ENCODE results near the gene PPIF. TPM values are rescaled to one million over a fixed set of nuclear protein-coding genes. Genes with fewer than 3 reads are reported as not detected.
"Not testable (repeated sequence)": the region's sequence is repeated elsewhere in the genome, so short reads cannot be mapped to it uniquely, and the experiment has no call there.

The PPIF gene
- total RNA-seq, 1 experiment from 2014 or later, result 133 TPM

DNA sequence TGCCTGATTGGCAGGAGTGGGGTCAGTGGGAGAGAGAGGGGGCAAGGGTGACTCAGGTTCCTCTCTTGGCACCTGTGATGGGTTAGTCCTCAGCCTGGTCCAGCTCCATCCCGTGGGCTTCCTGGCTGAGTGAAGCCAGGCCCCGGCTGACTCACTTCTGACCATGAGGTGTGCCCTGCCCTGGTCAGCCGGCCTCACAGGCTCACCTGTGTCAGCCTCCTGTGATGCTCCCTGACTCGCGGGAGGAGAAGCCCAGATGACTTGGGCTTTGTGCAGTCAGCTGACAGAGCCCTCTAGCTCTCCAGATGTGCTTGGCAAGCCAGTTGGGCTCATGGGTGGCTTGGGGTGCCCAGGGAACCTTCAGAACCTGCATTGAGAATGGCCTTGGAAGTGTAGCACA, 16.0 kb upstream of the PPIF start:
- POLR2A ChIA-PET, result no interaction called here
- H3K4me1 Mint-ChIP-seq (ENCODE audit: low read depth, unreplicated experiment), result no peaks in the 10 kb centered on the region
- H3K9me3 Mint-ChIP-seq (ENCODE audit: unreplicated experiment), result no peaks in the 10 kb centered on the region
- H3K4me3 Mint-ChIP-seq (ENCODE audit: unreplicated experiment), result no peak overlapping the region
- no peaks in the 10 kb centered on the region for H3K36me3 Mint-ChIP-seq (ENCODE audit: insufficient read depth, unreplicated experiment)
- no peak for DNase-seq
- H3K27ac Mint-ChIP-seq (ENCODE audit: unreplicated experiment), result no peak overlapping the region
- CTCF ChIA-PET, result no interaction called here
- no peaks in the 10 kb centered on the region for H3K27me3 Mint-ChIP-seq (ENCODE audit: insufficient read depth, unreplicated experiment)
- Histone ChIP-seq H3K4me1 (no peaks in the 10 kb centered on the region), H3K36me3 (ENCODE audit: control insufficient read depth, insufficient read depth, low read length) (no peaks in the 10 kb centered on the region), H3K4me3 (ENCODE audit: low read depth, low read length) (no peak overlapping the region), H3K9me3 (no peaks in the 10 kb centered on the region), H3K27me3 (replicated peaks; ENCODE audit: control insufficient read depth, insufficient read depth, low read length) (no peaks in the 10 kb centered on the region)
- intact Hi-C loops (cut with micrococcal nuclease; ENCODE audit: unreplicated experiment), result no loop called here
- BruUV-seq (replicated peaks), result no TSS peak
- TF ChIP-seq, protein P1, sequence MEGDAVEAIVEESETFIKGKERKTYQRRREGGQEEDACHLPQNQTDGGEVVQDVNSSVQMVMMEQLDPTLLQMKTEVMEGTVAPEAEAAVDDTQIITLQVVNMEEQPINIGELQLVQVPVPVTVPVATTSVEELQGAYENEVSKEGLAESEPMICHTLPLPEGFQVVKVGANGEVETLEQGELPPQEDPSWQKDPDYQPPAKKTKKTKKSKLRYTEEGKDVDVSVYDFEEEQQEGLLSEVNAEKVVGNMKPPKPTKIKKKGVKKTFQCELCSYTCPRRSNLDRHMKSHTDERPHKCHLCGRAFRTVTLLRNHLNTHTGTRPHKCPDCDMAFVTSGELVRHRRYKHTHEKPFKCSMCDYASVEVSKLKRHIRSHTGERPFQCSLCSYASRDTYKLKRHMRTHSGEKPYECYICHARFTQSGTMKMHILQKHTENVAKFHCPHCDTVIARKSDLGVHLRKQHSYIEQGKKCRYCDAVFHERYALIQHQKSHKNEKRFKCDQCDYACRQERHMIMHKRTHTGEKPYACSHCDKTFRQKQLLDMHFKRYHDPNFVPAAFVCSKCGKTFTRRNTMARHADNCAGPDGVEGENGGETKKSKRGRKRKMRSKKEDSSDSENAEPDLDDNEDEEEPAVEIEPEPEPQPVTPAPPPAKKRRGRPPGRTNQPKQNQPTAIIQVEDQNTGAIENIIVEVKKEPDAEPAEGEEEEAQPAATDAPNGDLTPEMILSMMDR (IDR thresholded peaks at IDR 0.05; ENCODE audit: insufficient read depth in 1 of 2, low read depth in 1 of 2, low read length in 1 of 2, severe bottlenecking in 1 of 2, unreplicated experiment in 1 of 2), result no peak

DNA sequence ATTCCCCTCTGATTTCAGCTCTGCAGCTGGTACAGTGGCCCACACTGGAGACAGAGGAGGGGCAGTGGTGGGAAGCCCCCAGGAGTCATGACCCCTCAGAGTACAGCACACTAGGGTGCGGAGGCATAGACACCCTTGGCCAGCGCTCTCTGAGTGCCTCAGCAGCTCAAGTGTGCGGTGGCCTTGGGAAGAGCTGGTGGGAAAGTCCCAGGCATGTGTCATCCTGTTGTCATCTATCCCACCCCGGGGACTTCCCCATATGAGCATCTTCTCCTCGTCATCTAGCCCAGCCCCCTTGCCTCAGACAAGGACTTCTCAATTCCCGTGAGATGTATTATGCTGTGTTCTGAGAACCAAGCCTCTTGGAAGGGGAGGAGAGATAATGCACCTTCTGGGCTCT, 15.6 kb upstream of the PPIF start:
- Mint-ChIP-seq H3K4me1 (ENCODE audit: low read depth, unreplicated experiment) (no peaks in the 10 kb centered on the region), H3K27me3 (ENCODE audit: insufficient read depth, unreplicated experiment) (no peaks in the 10 kb centered on the region), H3K4me3 (ENCODE audit: unreplicated experiment) (no peak overlapping the region), H3K9me3 (ENCODE audit: unreplicated experiment) (no peaks in the 10 kb centered on the region), H3K27ac (ENCODE audit: unreplicated experiment) (no peak overlapping the region), H3K36me3 (ENCODE audit: insufficient read depth, unreplicated experiment) (no peaks in the 10 kb centered on the region)
- intact Hi-C loops (cut with micrococcal nuclease; ENCODE audit: unreplicated experiment), result no loop called here
- Histone ChIP-seq H3K36me3 (ENCODE audit: control insufficient read depth, insufficient read depth, low read length) (no peaks in the 10 kb centered on the region), H3K27me3 (replicated peaks; ENCODE audit: control insufficient read depth, insufficient read depth, low read length) (no peaks in the 10 kb centered on the region), H3K4me1 (no peaks in the 10 kb centered on the region), H3K9me3 (no peaks in the 10 kb centered on the region), H3K4me3 (ENCODE audit: low read depth, low read length) (no peak overlapping the region)
- no TSS peak for BruUV-seq (replicated peaks)
- POLR2A ChIA-PET, result no interaction called here
- no peak for DNase-seq
- TF ChIP-seq, protein P1 (IDR thresholded peaks at IDR 0.05; ENCODE audit: insufficient read depth in 1 of 2, low read depth in 1 of 2, low read length in 1 of 2, severe bottlenecking in 1 of 2, unreplicated experiment in 1 of 2), result no peak
- CTCF ChIA-PET, result interaction anchor here (0.8 kb wide), 1 partner anchor 136 kb away, joined by 6 read pairs; no protein-coding TSS in a partner anchor

DNA sequence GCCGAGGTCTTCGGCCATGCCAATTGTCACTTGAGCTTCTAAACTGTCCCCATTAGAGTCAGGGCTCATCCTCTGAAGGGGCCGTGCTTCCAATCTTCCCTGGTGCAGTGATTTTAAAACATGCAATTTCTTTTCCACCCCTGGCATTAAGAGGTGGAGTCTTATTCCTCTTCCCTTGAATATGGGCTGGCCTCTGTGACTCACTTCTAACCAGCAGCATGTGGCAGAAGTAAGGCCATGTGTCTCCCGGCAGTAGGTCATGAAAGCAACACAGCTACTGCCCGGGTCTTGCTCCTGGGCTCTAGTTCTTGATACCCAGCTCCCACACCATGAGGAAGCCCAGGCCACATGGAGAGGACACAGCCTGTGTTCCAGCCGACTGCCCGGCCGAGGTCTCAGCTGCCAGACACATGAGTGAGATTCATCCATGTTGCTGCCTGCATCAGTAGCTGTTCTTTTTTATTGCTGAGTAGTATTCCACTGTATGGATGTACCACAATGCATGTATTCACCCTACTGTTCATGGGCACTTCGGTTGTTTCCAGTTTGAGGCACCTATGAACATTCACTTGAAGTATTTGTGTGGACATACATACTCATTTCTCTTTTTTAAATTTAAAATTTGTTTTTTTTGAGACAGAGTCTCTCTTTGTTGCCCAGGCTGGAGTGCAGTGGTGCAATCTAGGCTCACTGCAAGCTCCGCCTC, 14.5 kb upstream of the PPIF start:
- H3K36me3 ChIP-seq (ENCODE audit: control insufficient read depth, insufficient read depth, low read length); DNase-seq; BruUV-seq (replicated peaks); H3K27ac Mint-ChIP-seq (ENCODE audit: unreplicated experiment); H3K4me3 Mint-ChIP-seq (ENCODE audit: unreplicated experiment); H3K36me3 Mint-ChIP-seq (ENCODE audit: insufficient read depth, unreplicated experiment); intact Hi-C loops (cut with micrococcal nuclease; ENCODE audit: unreplicated experiment); H3K4me1 ChIP-seq; H3K27me3 ChIP-seq (replicated peaks; ENCODE audit: control insufficient read depth, insufficient read depth, low read length); POLR2A ChIA-PET; H3K4me3 ChIP-seq (ENCODE audit: low read depth, low read length); H3K9me3 ChIP-seq; H3K27me3 Mint-ChIP-seq (ENCODE audit: insufficient read depth, unreplicated experiment); H3K9me3 Mint-ChIP-seq (ENCODE audit: unreplicated experiment); CTCF ChIA-PET; H3K4me1 Mint-ChIP-seq (ENCODE audit: low read depth, unreplicated experiment): not testable (repeated sequence)
